GM18507 (cell line): ENCODE results near the gene MAP1LC3C.
"Not testable (repeated sequence)": the region's sequence is repeated elsewhere in the genome, so short reads cannot be mapped to it uniquely, and the experiment has no call there.

ENCODE experiments used
- DNase-seq: peaks from one replicate; pipeline ENCODE4 v3.0.0; 2011; ENCODE audit warnings: low read depth; ENCODE audit not compliant: insufficient read length; ENCODE audit errors: extremely low spot score
- FAIRE-seq: peaks from 2 replicates; lab custom pipeline; 2011; peaks lifted over from hg19 to GRCh38; lab: Jason Lieb, UNC

Gene MAP1LC3C

GRCh38 chr1:241997401-241997998 is 1.4 kb downstream of the MAP1LC3C start:
- FAIRE-seq (no peak), DNase-seq (no peak)

- FAIRE-seq = no peak
- no peak for DNase-seq
These were observed 4.7 kb downstream of the MAP1LC3C start for GRCh38 chr1:241994171-241994570.

DNA sequence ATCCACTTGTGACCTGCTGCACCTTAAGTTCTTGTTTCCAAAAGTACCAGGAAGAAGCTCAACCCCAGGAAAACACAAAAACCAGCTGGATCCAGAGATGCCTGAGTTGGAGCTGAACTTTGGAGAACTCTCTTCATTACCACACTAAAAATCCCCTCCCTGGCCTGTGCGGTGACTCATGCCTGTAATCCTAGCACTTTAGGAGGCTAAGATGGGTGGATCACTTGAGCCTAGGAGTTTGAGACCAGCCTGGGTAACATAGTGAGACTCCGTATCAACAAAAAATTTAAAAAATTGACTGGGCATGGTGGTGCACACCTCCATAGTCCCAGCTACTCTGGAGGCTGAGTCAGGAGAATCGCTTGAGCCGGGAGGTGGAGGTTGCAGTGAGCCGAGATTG is 6.2 kb downstream of the MAP1LC3C start:
- FAIRE-seq = no peak
- DNase-seq = no peak

- FAIRE-seq (no peak), DNase-seq (no peak)
These were observed 8.9 kb downstream of the MAP1LC3C start for GRCh38 chr1:241990040-241990439.

DNA sequence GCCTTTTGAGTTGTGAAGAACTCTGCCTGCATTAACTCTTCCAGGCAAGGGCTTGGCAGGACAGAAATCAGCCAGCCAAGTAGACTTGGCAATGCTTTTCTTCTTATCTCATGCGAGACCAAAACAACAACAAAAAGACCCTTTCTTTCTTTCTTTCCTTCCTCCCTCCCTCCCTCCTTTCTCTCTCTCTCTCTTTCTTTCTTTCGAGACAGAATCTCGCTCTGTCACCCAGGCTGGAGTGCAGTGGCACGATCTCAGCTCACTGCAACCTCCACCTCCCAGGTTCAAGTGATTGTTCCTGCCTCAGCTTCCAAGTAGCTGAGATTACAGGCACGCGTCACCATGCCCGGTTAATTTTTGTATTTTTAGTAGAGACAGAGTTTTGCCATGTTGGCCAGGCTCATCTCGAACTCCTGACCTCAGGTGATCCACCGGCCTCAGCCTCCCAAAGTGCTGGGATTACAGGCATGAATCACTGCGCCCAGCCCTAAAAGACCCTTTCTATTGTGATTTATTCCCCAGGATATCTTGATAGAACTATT is 10.4 kb downstream of the MAP1LC3C start:
- not testable (repeated sequence) for DNase-seq, FAIRE-seq

- FAIRE-seq (no peak), DNase-seq (no peak)
These were observed 13.1 kb downstream of the MAP1LC3C start for GRCh38 chr1:241985787-241986186.

- FAIRE-seq (no peak), DNase-seq (no peak)
These were observed 19.0 kb downstream of the MAP1LC3C start for GRCh38 chr1:241979926-241980325.

DNA sequence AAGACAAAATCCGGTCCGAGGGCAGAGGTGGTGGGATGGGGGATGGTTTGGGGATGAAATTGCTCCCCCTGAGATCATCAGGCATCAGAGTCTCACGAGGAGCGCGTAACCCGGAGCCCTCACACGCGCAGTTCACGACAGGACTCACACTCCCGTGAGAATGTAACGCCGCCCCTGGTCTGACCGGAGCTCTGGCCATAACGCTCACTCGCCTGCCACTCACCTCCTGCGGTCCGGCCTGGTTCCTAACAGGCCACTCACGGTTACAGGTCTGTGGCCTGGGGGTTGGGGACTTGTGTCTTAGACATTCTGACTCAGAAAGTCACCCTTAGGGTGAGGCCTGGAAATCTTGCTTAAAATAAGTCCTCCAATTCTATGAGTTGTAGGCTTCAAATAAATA is 19.8 kb downstream of the MAP1LC3C start:
- DNase-seq (no peak), FAIRE-seq (no peak)

- FAIRE-seq (no peak), DNase-seq (no peak)
These were observed 22.7 kb downstream of the MAP1LC3C start for GRCh38 chr1:241976229-241976628.

GRCh38 chr1:241972703-241973369 is 26.1 kb downstream of the MAP1LC3C start:
- DNase-seq (no peak), FAIRE-seq (no peak)

GRCh38 chr1:241968611-241969010 is 30.3 kb downstream of the MAP1LC3C start:
- DNase-seq = no peak
- no peak for FAIRE-seq

- DNase-seq (no peak), FAIRE-seq (no peak)
These were observed 34.2 kb downstream of the MAP1LC3C start for GRCh38 chr1:241964550-241965282.

GRCh38 chr1:241963722-241964121 is 35.2 kb downstream of the MAP1LC3C start:
- DNase-seq (no peak), FAIRE-seq (no peak)

DNA sequence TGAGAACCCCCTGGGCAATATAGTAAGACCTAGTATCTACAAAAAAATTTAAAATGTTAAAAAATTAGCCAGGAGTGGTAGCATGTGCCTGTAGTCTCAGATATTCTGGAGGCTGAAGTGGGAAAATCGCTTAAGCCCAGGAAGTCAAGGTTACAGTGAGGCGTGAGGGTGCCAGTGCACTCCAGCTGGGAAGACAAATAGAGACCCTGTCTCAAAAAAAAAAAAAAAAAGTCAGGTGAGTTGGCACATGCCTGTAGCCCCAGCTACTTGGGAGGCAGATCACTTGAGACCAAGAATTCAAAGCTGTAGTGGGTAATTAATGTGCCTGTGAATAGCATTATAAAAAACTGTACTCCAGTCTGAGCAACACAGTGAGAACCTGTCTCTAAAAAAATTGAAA is 36.7 kb downstream of the MAP1LC3C start:
- FAIRE-seq = no peak
- DNase-seq = no peak

DNA sequence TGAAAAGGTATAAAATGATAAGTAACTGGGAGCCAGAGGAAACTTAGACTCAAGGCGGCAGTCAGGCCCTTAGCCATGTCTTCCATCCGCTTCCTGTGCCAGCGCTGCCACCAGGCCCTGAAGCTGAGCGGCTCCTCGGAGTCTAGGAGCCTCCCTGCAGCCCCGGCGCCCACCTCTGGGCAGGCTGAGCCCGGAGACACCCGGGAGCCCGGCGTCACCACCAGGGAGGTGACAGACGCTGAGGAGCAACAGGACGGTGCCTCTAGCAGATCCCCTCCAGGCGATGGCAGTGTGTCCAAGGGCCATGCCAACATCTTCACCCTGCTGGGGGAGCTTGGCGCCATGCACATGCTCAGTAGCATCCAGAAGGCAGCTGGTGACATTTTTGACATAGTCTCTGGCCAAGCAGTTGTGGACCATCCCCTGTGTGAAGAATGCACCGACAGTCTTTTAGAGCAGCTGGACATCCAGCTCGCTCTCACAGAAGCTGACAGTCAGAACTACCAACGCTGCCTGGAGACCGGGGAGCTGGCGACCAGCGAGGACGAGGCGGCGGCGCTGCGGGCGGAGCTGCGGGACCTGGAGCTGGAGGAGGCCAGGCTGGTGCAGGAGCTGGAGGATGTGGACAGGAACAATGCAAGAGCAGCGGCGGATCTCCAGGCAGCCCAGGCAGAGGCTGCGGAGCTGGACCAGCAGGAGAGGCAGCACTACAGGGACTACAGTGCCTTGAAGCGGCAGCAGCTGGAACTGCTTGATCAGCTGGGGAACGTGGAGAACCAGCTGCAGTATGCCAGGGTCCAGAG is 41.0 kb downstream of the MAP1LC3C start, which contains the start of gene BECN2:
BECN2 (plus strand) TSS at position 76 of the 803 bp plus-strand sequence; CDS start at position 76, 0 bp downstream.
- FAIRE-seq = no peak
- DNase-seq = no peak

- DNase-seq (no peak), FAIRE-seq (no peak)
These were observed 48.5 kb downstream of the MAP1LC3C start for GRCh38 chr1:241950390-241950789.

DNA sequence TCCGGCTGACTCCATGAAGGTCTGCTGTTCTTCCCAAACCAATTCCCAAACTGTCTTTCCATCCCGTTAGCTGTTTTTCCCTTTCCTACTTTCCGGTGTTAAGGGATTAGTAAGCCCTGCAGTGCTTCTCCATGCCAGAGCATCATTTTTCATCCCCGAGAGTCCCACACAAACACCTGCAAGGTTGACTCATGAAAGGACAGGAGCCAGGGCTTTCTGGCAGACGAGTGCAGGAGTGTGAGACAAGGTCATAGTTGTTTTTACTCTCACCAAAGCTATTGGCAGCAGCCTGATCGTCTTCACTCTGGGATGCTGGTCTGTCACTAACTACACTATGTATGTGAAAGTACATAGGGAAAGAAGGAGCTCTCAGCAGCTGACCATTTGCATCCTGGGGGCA is 51.5 kb downstream of the MAP1LC3C start:
- DNase-seq (no peak), FAIRE-seq (no peak)
